Endothelial cell (in vitro differentiated cells): ENCODE data around the gene TMEM269. TPM values are rescaled to one million over a fixed set of nuclear protein-coding genes. Genes with fewer than 3 reads are reported as not detected.

ENCODE experiments used
- DNase-seq: peaks from one replicate; pipeline ENCODE4 v3.0.0; 2021; ENCODE audit warnings: low spot score
- H3K27ac Mint-ChIP-seq: one replicate; pipeline ENCODE4 v1.8.0; 2021; ENCODE audit warnings: mixed read lengths, inconsistent platforms; ENCODE audit not compliant: unreplicated experiment
- H3K27me3 Mint-ChIP-seq: one replicate; pipeline ENCODE4 v1.8.0; 2021; ENCODE audit warnings: mild to moderate bottlenecking, moderate library complexity, mixed read lengths, inconsistent platforms; ENCODE audit not compliant: unreplicated experiment
- H3K36me3 Mint-ChIP-seq: one replicate; pipeline ENCODE4 v1.8.0; 2021; ENCODE audit warnings: mild to moderate bottlenecking, low read depth, mixed read lengths, inconsistent platforms; ENCODE audit not compliant: unreplicated experiment
- H3K4me1 Mint-ChIP-seq: one replicate; pipeline ENCODE4 v1.8.0; 2021; ENCODE audit warnings: mild to moderate bottlenecking, mixed read lengths, inconsistent platforms; ENCODE audit not compliant: unreplicated experiment
- H3K4me3 Mint-ChIP-seq: one replicate; pipeline ENCODE4 v1.8.0; 2021; ENCODE audit warnings: mild to moderate bottlenecking, mixed read lengths, inconsistent platforms; ENCODE audit not compliant: unreplicated experiment
- H3K9me3 Mint-ChIP-seq: one replicate; pipeline ENCODE4 v1.8.0; 2021; ENCODE audit warnings: mixed read lengths, inconsistent platforms; ENCODE audit not compliant: unreplicated experiment
- CTCF ChIP-seq: fragments of 200-600 bp; sonication (generic); IDR thresholded peaks from one replicate; pipeline ENCODE4 v1.5.0; 2021; ENCODE audit warnings: antibody characterized with exemption; ENCODE audit not compliant: unreplicated experiment
- total RNA-seq: library from RNA; stranded (reverse); fragmentation: NEBNext Ultra II Directional; extraction: Animal tissue kit (Norgen Biotek cat#: 25700); gene quantifications from one replicate; pipeline ENCODE4 v1.2.1, GENCODE V29; 2021; ENCODE audit not compliant: unreplicated experiment

The TMEM269 gene
- total RNA-seq, 1 donor from 2014 or later, result 0.38 TPM

- Mint-ChIP-seq H3K27me3 (peaks cover 3% of the 10 kb centered on the region), H3K9me3 (no peaks in the 10 kb centered on the region), H3K4me1 (no peaks in the 10 kb centered on the region), H3K27ac (no peak overlapping the region), H3K36me3 (peaks cover 32% of the 10 kb centered on the region), H3K4me3 (no peak overlapping the region)
- DNase-seq, result peak; percentile 58
- TF ChIP-seq CTCF, result peak; percentile 65
These were observed 6.9 kb upstream of the TMEM269 start for GRCh38 chr1:42777852-42778251.

GRCh38 chr1:42779725-42780124 lies 5.1 kb upstream of the TMEM269 start:
- no peak overlapping the region for H3K4me3 Mint-ChIP-seq
- H3K36me3 Mint-ChIP-seq, result peaks cover 32% of the 10 kb centered on the region
- H3K4me1 Mint-ChIP-seq, result peaks cover 4% of the 10 kb centered on the region
- peaks cover 6% of the 10 kb centered on the region for H3K27me3 Mint-ChIP-seq
- no peak for TF ChIP-seq CTCF
- H3K9me3 Mint-ChIP-seq, result no peaks in the 10 kb centered on the region
- no peak overlapping the region for H3K27ac Mint-ChIP-seq
- no peak for DNase-seq

- Mint-ChIP-seq H3K36me3 (peaks cover 28% of the 10 kb centered on the region), H3K4me1 (peaks cover 4% of the 10 kb centered on the region), H3K4me3 (no peak overlapping the region), H3K27ac (no peak overlapping the region), H3K27me3 (peaks cover 6% of the 10 kb centered on the region), H3K9me3 (no peaks in the 10 kb centered on the region)
- no peak for DNase-seq
- no peak for TF ChIP-seq CTCF
These were observed 4.6 kb upstream of the TMEM269 start for GRCh38 chr1:42780176-42780575.

- peaks cover 6% of the 10 kb centered on the region for H3K27me3 Mint-ChIP-seq
- H3K9me3 Mint-ChIP-seq, result no peaks in the 10 kb centered on the region
- peaks cover 16% of the 10 kb centered on the region for H3K4me1 Mint-ChIP-seq
- no peak for DNase-seq
- no peak overlapping the region for H3K4me3 Mint-ChIP-seq
- no peak for TF ChIP-seq CTCF
- no peak overlapping the region for H3K27ac Mint-ChIP-seq
- H3K36me3 Mint-ChIP-seq, result peaks cover 17% of the 10 kb centered on the region
These were observed 1.7 kb upstream of the TMEM269 start for GRCh38 chr1:42783092-42783491.

GRCh38 chr1:42784547-42784945 lies 245 bp upstream of the TMEM269 start:
- H3K9me3 Mint-ChIP-seq, result no peaks in the 10 kb centered on the region
- TF ChIP-seq CTCF, result no peak
- peaks cover 16% of the 10 kb centered on the region for H3K4me1 Mint-ChIP-seq
- no peak for DNase-seq
- peak overlapping the region; percentile 36 for H3K27ac Mint-ChIP-seq
- H3K36me3 Mint-ChIP-seq, result peaks cover 15% of the 10 kb centered on the region
- no peak overlapping the region for H3K4me3 Mint-ChIP-seq
- peaks cover 5% of the 10 kb centered on the region for H3K27me3 Mint-ChIP-seq
